HepG2 (cell line): ENCODE data around the gene RUSF1. TPM values are rescaled to one million over a fixed set of nuclear protein-coding genes. Genes with fewer than 3 reads are reported as not detected.

Experiments used
- ATAC-seq: fragments of 200-7000 bp; cut with Tn5 transposase; 3 replicates; pipeline ENCODE4 v1.9.1; 2020; ENCODE audit warnings: mild to moderate bottlenecking, moderate library complexity
- BruUV-seq: library from RNA; stranded (reverse); fragments of 400-500 nt; replicated peaks from 2 replicates; lab custom pipeline; 2021; lab: Mats Ljungman, UMichigan
- CTCF ChIA-PET: fragments of 300-600 bp; formaldehyde crosslinking; extraction: SDS; loops from one replicate; lab custom pipeline; 2021; ENCODE audit warnings: low total read pairs, inconsistent platforms, low intra/inter-chr PET ratio; lab: Yijun Ruan, JAX
- POLR2A ChIA-PET: fragments of 350-600 bp; sonication (Branson Sonifier 250); formaldehyde crosslinking; loops from one replicate; lab custom pipeline; 2020; ENCODE audit warnings: antibody characterized with exemption, inconsistent platforms; lab: Yijun Ruan, JAX
- DNase-seq: peaks from one replicate; pipeline ENCODE4 v3.0.0-alpha.2; 2015; ENCODE audit warnings: low spot score
- FAIRE-seq: peaks from 3 replicates; lab custom pipeline; 2011; peaks lifted over from hg19 to GRCh38; lab: Jason Lieb, UNC
- H2AFZ ChIP-seq: one replicate; pipeline ENCODE4 v1.6.1; 2011; ENCODE audit warnings: low read length, inconsistent platforms
- H3K27ac ChIP-seq: fragments of 300-600 bp; 3 replicates; pipeline ENCODE4 v1.8.0; 2011; ENCODE audit warnings: mixed run types, mild to moderate bottlenecking, mixed read lengths, low read length, inconsistent platforms; ENCODE audit not compliant: insufficient read depth; ENCODE audit errors: extremely low read length
- H3K27me3 ChIP-seq, 2 experiments: fragments of 200-600 bp in 1 of 2; 2 replicates in 1 of 2; 3 replicates in 1 of 2; pipeline versions ENCODE4 v1.6.0 to v1.8.0; 2011; ENCODE audit warnings: low read length in 2 of 2, mild to moderate bottlenecking in 2 of 2, moderate library complexity in 2 of 2, inconsistent platforms in 1 of 2; ENCODE audit not compliant: insufficient read depth in 2 of 2, control insufficient read depth in 1 of 2
- H3K36me3 ChIP-seq, 2 experiments: fragments of 200-600 bp in 1 of 2; replicated peaks in 1 of 2; 2 replicates in 1 of 2; 3 replicates in 1 of 2; pipeline versions ENCODE4 v1.5.1 to v1.8.0; 2011; ENCODE audit warnings: low read length in 2 of 2, inconsistent platforms in 1 of 2; ENCODE audit not compliant: insufficient read depth in 2 of 2, control insufficient read depth in 1 of 2
- H3K4me1 ChIP-seq: 2 replicates; pipeline ENCODE4 v1.5.1; 2012; ENCODE audit warnings: low read length, inconsistent platforms; ENCODE audit not compliant: insufficient read depth
- H3K4me2 ChIP-seq: 2 replicates; pipeline ENCODE4 v1.6.0; 2011; ENCODE audit warnings: low read depth, low read length, inconsistent platforms
- H3K4me3 ChIP-seq, 3 experiments: fragments of 200-600 bp in 1 of 3; sonication (generic), shearing (Covaris generic) in 1 of 3; replicated peaks in 1 of 3; 2 replicates each; pipeline ENCODE4 v1.5.1; 2011 to 2016; ENCODE audit warnings: low read length in 3 of 3, inconsistent platforms in 2 of 3, low read depth in 2 of 3, mild to moderate bottlenecking in 2 of 3, control low read depth in 1 of 3, mixed read lengths in 1 of 3; ENCODE audit not compliant: insufficient read depth in 1 of 3
- H3K79me2 ChIP-seq: one replicate; pipeline ENCODE4 v1.6.1; 2011; ENCODE audit warnings: low read length, inconsistent platforms; ENCODE audit not compliant: insufficient read depth
- H3K9ac ChIP-seq: 2 replicates; pipeline ENCODE4 v1.6.0; 2011; ENCODE audit warnings: mild to moderate bottlenecking, low read depth, low read length, inconsistent platforms; ENCODE audit not compliant: insufficient read depth
- H3K9me3 ChIP-seq: 2 replicates; pipeline ENCODE4 v1.5.1; 2012; ENCODE audit warnings: mild to moderate bottlenecking, low read length
- H4K20me1 ChIP-seq: 2 replicates; pipeline ENCODE4 v1.6.0; 2011; ENCODE audit warnings: inconsistent platforms, mild to moderate bottlenecking, low read length, moderate library complexity; ENCODE audit not compliant: insufficient read depth
- HDAC1 ChIP-seq: sonication (generic); formaldehyde crosslinking; IDR thresholded peaks from 2 replicates; pipeline ENCODE4 v1.5.1; 2020; ENCODE audit warnings: mild to moderate bottlenecking, missing genetic modification reagents
- MAF1 ChIP-seq: sonication (generic); formaldehyde crosslinking; IDR thresholded peaks from 2 replicates; pipeline ENCODE4 v1.5.0; 2020; ENCODE audit warnings: missing genetic modification reagents, borderline replicate concordance
- NR3C1 ChIP-seq: sonication (generic); formaldehyde crosslinking; IDR thresholded peaks from 2 replicates; pipeline ENCODE4 v1.4.0; 2020; ENCODE audit warnings: missing genetic modification reagents
- POLR2A ChIP-seq, 2 experiments: IDR thresholded peaks; 2 replicates each; pipeline ENCODE4 v1.6.1; 2011; ENCODE audit warnings: low read depth in 2 of 2, low read length in 2 of 2, mild to moderate bottlenecking in 1 of 2, moderate library complexity in 1 of 2; ENCODE audit not compliant: insufficient read depth in 1 of 2
- RFXAP ChIP-seq: sonication (generic); formaldehyde crosslinking; IDR thresholded peaks from 2 replicates; pipeline ENCODE4 v1.4.0; 2020; ENCODE audit warnings: missing genetic modification reagents, borderline replicate concordance
- ZC3H13 ChIP-seq: sonication (generic); formaldehyde crosslinking; IDR thresholded peaks from 2 replicates; pipeline ENCODE4 v1.8.1; 2023; ENCODE audit warnings: mild to moderate bottlenecking, missing genetic modification reagents, moderate library complexity
- ZFP36 ChIP-seq: fragments of 150-350 bp; IDR thresholded peaks from 2 replicates; pipeline ENCODE4 v1.6.1; 2018; ENCODE audit warnings: borderline replicate concordance, low read length, low read depth; ENCODE audit not compliant: partially characterized antibody
- ZNF256 ChIP-seq: sonication (generic); formaldehyde crosslinking; conservative IDR thresholded peaks from 2 replicates; pipeline ENCODE4 v1.4.0; 2020; ENCODE audit warnings: missing genetic modification reagents
- ZNF34 ChIP-seq: sonication (generic); formaldehyde crosslinking; IDR thresholded peaks from 2 replicates; pipeline ENCODE4 v1.4.0; 2020; ENCODE audit warnings: mild to moderate bottlenecking, missing genetic modification reagents, borderline replicate concordance
- ZNF451 ChIP-seq: sonication (generic); formaldehyde crosslinking; IDR thresholded peaks from 2 replicates; pipeline ENCODE4 v1.5.0; 2020; ENCODE audit warnings: mild to moderate bottlenecking, missing genetic modification reagents
- ZNF543 ChIP-seq: sonication (generic); formaldehyde crosslinking; IDR thresholded peaks from 2 replicates; pipeline ENCODE4 v1.4.0; 2020; ENCODE audit warnings: mild to moderate bottlenecking, missing genetic modification reagents
- ZNF850 ChIP-seq: sonication (generic); formaldehyde crosslinking; conservative IDR thresholded peaks from 2 replicates; pipeline ENCODE4 v1.9.0; 2021; ENCODE audit warnings: mild to moderate bottlenecking, missing genetic modification reagents
- ZSCAN30 ChIP-seq: sonication (generic); formaldehyde crosslinking; IDR thresholded peaks from 2 replicates; pipeline ENCODE4 v1.5.0; 2020; ENCODE audit warnings: mild to moderate bottlenecking, missing genetic modification reagents
- WGBS: methylation state at CpG from one replicate; pipeline ENCODE4 v1.1.6; 2017; ENCODE audit warnings: low lambda C conversion rate; 5-methylcytosine and 5-hydroxymethylcytosine counted together
- in situ Hi-C: cut with HindIII; loops from 2 replicates; pipeline ENCODE4 v1.10.0; 2017; ENCODE audit warnings: low pct_unique_long_range_greater_than_20kb; ENCODE audit not compliant: extremely low pct_ligation_motif_present
- intact Hi-C: fragments of 100-400 bp; cut with micrococcal nuclease; formaldehyde crosslinking; loops from one replicate; pipeline ENCODE4 v1.10.0; 2022; ENCODE audit not compliant: unreplicated experiment
- polyA plus RNA-seq, 8 experiments: library from polyadenylated mRNA; depleted of rRNA in 3 of 8; stranded (reverse) in 7 of 8; unstranded in 1 of 8; fragments of >200 nt; fragmentation: Illumina TruSeq in 4 of 8; extraction: Trizol in 4 of 8; gene quantifications; 2 replicates each; pipeline versions ENCODE4 v1.2.1 to v1.2.3, GENCODE V29; 2011 to 2016; ENCODE audit warnings: low read depth in 4 of 8, missing spikeins in 1 of 8, mixed read lengths in 1 of 8; ENCODE audit not compliant: insufficient read depth in 1 of 8
- total RNA-seq, 5 experiments: library from RNA; depleted of rRNA; stranded (reverse); fragments of >200 nt; fragmentation: Illumina TruSeq; extraction: Trizol; gene quantifications; 2 replicates each; pipeline ENCODE4 v1.2.3, GENCODE V29; 2016; ENCODE audit warnings: low read depth in 1 of 5
- TF ChIP-seq, protein P1 (sequence below): sonication (generic); formaldehyde crosslinking; IDR thresholded peaks from 2 replicates; pipeline ENCODE4 v1.5.0; 2020; ENCODE audit warnings: mild to moderate bottlenecking, missing genetic modification reagents, borderline replicate concordance
- TF ChIP-seq, protein P2 (sequence below): sonication (generic); formaldehyde crosslinking; IDR thresholded peaks from 2 replicates; pipeline ENCODE4 v1.8.0; 2022; ENCODE audit warnings: mild to moderate bottlenecking, missing genetic modification reagents; ENCODE audit not compliant: insufficient replicate concordance
- TF ChIP-seq, protein P3 (sequence below): sonication (generic); formaldehyde crosslinking; IDR thresholded peaks from 2 replicates; pipeline ENCODE4 v1.5.1; 2020; ENCODE audit warnings: missing genetic modification reagents, mild to moderate bottlenecking, borderline replicate concordance
- TF ChIP-seq, protein P4 (sequence below): sonication (generic); formaldehyde crosslinking; IDR thresholded peaks from 2 replicates; pipeline ENCODE4 v1.5.1; 2020; ENCODE audit warnings: mild to moderate bottlenecking, moderate library complexity, missing genetic modification reagents

The RUSF1 gene
- total and polyA plus RNA-seq, 2 of the 13 experiments (the other 11 are each of a cell fraction or from before 2014, with no cell fraction given) = 40.8 to 50.2 TPM

GRCh38 chr16:31487071-31487719 is 21.0 kb downstream of the RUSF1 start (continued):
- no peak for TF ChIP-seq ZNF850 (CRISPR knock-in tag)
- 0 out of 4 replicates have a peak, but pooled peaks of 1 of the 2 experiments have one; percentile 9 for TF ChIP-seq POLR2A (IDR thresholded peaks at IDR 0.05; ENCODE audit: insufficient read depth in 1 of 2, low read depth in 2 of 2, low read length in 2 of 2)
- TF ChIP-seq ZC3H13 (CRISPR knock-in tag) = peak; percentile 49; the same call in 1 of the 2 replicates
- no peak for TF ChIP-seq NR3C1 (CRISPR knock-in tag)
- TF ChIP-seq, all 625 proteins: peak for 6

DNA sequence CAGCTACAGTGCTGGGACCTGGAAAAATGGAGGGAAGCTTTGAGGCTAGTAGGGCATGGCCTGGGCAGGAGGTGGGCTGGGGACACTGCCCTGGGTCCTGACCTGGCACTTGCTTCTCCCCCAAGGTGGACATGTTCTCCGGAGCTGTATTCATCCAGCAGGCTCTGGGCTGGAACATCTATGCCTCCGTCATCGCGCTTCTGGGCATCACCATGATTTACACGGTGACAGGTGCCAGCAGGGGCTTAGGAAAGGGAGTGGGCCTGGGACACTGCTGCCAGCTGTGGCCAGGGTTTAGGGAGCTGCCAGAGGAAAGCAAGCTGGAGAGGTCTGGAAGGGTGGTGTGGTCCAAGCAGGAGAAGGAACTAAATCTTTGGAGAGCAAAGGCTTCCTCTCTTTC is 22.1 kb downstream of the RUSF1 start:
- WGBS = 100% methylated on average over 3 of the region's 5 CpGs
- POLR2A ChIA-PET = interaction anchor here (1.9 kb wide), 1 partner anchor 9 kb away, joined by 6 read pairs; no protein-coding TSS in a partner anchor
- TF ChIP-seq RFXAP (CRISPR knock-in tag) (no peak), ZNF256 (CRISPR knock-in tag) (no peak), ZSCAN30 (CRISPR knock-in tag) (no peak), ZNF451 (no peak), ZC3H13 (CRISPR knock-in tag) (no peak), ZFP36 (no peak), HDAC1 (no peak), ZNF34 (no peak), MAF1 (no peak), ZNF543 (CRISPR knock-in tag) (no peak)
- TF ChIP-seq, protein P1, sequence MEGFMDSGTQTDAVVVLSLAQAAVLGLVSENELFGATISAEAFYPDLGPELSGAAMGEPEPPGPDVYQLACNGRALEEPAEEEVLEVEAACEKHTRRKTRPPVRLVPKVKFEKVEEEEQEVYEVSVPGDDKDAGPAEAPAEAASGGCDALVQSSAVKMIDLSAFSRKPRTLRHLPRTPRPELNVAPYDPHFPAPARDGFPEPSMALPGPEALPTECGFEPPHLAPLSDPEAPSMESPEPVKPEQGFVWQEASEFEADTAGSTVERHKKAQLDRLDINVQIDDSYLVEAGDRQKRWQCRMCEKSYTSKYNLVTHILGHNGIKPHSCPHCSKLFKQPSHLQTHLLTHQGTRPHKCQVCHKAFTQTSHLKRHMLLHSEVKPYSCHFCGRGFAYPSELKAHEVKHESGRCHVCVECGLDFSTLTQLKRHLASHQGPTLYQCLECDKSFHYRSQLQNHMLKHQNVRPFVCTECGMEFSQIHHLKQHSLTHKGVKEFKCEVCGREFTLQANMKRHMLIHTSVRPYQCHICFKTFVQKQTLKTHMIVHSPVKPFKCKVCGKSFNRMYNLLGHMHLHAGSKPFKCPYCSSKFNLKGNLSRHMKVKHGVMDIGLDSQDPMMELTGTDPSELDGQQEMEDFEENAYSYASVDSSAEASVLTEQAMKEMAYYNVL = no peak
- TF ChIP-seq, protein P2, sequence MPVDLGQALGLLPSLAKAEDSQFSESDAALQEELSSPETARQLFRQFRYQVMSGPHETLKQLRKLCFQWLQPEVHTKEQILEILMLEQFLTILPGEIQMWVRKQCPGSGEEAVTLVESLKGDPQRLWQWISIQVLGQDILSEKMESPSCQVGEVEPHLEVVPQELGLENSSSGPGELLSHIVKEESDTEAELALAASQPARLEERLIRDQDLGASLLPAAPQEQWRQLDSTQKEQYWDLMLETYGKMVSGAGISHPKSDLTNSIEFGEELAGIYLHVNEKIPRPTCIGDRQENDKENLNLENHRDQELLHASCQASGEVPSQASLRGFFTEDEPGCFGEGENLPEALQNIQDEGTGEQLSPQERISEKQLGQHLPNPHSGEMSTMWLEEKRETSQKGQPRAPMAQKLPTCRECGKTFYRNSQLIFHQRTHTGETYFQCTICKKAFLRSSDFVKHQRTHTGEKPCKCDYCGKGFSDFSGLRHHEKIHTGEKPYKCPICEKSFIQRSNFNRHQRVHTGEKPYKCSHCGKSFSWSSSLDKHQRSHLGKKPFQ (CRISPR knock-in tag) = no peak
- TF ChIP-seq, protein P3, sequence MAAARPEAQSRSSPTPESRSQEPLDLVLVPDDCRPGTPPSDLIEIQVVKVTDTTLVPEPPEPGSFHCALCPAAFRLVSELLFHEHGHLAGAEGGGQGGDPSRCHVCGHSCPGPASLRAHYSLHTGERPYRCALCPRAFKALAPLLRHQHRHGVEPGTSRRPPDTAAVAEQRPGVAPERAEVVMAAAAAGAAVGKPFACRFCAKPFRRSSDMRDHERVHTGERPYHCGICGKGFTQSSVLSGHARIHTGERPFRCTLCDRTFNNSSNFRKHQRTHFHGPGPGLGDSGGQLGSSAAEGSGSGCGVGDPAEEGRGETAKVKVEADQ (CRISPR knock-in tag) = no peak
- TF ChIP-seq, protein P4, sequence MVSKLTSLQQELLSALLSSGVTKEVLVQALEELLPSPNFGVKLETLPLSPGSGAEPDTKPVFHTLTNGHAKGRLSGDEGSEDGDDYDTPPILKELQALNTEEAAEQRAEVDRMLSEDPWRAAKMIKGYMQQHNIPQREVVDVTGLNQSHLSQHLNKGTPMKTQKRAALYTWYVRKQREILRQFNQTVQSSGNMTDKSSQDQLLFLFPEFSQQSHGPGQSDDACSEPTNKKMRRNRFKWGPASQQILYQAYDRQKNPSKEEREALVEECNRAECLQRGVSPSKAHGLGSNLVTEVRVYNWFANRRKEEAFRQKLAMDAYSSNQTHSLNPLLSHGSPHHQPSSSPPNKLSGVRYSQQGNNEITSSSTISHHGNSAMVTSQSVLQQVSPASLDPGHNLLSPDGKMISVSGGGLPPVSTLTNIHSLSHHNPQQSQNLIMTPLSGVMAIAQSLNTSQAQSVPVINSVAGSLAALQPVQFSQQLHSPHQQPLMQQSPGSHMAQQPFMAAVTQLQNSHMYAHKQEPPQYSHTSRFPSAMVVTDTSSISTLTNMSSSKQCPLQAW = no peak

More for the DNA sequence above, 22.1 kb downstream of the RUSF1 start:
- CTCF ChIA-PET = no interaction called here
- intact Hi-C loops = no loop called here
- Histone ChIP-seq H3K36me3 (peaks cover 3 to 13% of the 10 kb centered on the region in 2 experiments; a peak in 3 of 5 replicates), H3K79me2 (no peaks in the 10 kb centered on the region), H3K4me3 (no peak overlapping the region), H3K27ac (no peak overlapping the region), H3K4me1 (peaks cover 27% of the 10 kb centered on the region), H3K4me2 (no peak overlapping the region), H4K20me1 (no peaks in the 10 kb centered on the region), H3K9me3 (no peaks in the 10 kb centered on the region), H3K9ac (no peak overlapping the region), H3K27me3 (peaks cover 0 to 11% of the 10 kb centered on the region in 2 experiments; a peak in 3 of 5 replicates), H2AFZ (no peak overlapping the region)
- no peak for DNase-seq
- no peak for ATAC-seq
- FAIRE-seq = no peak
- no TSS peak for BruUV-seq
- in situ Hi-C loops = no loop called here
